Cardiac muscle cell (in vitro differentiated cells and primary cell): ENCODE measurements around the gene MGAT5. TPM values are rescaled to one million over a fixed set of nuclear protein-coding genes. Genes with fewer than 3 reads are reported as not detected.

Experiments used
- DNase-seq, 2 donors: peaks; one replicate each; pipeline versions ENCODE4 v3.0.0 to v3.0.0-alpha.2; 2010 to 2017; ENCODE audit warnings: low read depth in 1 of 2, low spot score in 1 of 2
- H3K27ac ChIP-seq: fragments of 200-600 bp; sonication (generic); 2 replicates; pipeline ENCODE4 v1.5.1; 2016
- H3K27me3 ChIP-seq: fragments of 200-600 bp; sonication (generic); 2 replicates; pipeline ENCODE4 v1.6.0; 2016; ENCODE audit warnings: control low read depth
- H3K36me3 ChIP-seq: fragments of 200-600 bp; sonication (generic); 2 replicates; pipeline ENCODE4 v1.5.1; 2016; ENCODE audit warnings: control low read depth
- H3K4me1 ChIP-seq: fragments of 200-600 bp; sonication (generic); 2 replicates; pipeline ENCODE4 v1.8.1; 2017; ENCODE audit warnings: low read depth, mild to moderate bottlenecking, mixed run types
- H3K4me3 ChIP-seq: fragments of 200-600 bp; sonication (generic); 2 replicates; pipeline ENCODE4 v1.5.1; 2016; ENCODE audit warnings: mild to moderate bottlenecking
- H3K9me3 ChIP-seq: fragments of 200-600 bp; sonication (generic); 2 replicates; pipeline ENCODE4 v1.5.1; 2017; ENCODE audit warnings: low read depth, mild to moderate bottlenecking, control low read depth
- polyA plus RNA-seq: library from polyadenylated mRNA; unstranded; fragments of >200 nt; fragmentation: Nextera tagmentation; extraction: Ambion mirVana; gene quantifications from 2 replicates; pipeline ENCODE4 v1.2.1, GENCODE V29; 2016
- total RNA-seq: library from RNA; depleted of rRNA; stranded (reverse); fragments of >200 nt; gene quantifications from 2 replicates; pipeline ENCODE4 v1.2.3, GENCODE V29; 2016
- TF ChIP-seq, protein P1 (sequence below): IDR thresholded peaks from 2 replicates; pipeline ENCODE4 v1.5.1; 2012; ENCODE audit warnings: low read depth, mild to moderate bottlenecking, low read length

Gene MGAT5
- total and polyA plus RNA-seq, 2 experiments from 2014 or later = 12.5 to 66.8 TPM

DNA sequence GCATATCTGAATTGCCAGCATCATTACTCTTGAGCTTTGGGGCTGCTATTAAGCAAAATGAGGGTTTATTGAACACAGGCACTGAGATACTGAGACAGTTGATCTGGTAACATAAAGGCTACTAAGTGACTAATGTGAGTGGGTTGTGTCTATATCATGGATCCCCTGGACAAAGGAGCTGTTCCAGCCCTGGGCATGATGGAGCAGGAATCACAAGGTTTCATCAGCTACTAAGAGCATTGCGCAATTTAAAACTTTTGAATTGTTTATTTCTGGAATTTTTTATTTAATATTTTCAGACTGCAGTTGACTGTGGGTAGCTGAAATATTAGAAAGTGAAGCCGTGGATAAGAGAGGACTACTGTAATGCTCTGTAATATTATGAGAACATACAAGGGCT, 73.5 kb downstream of the MGAT5 start:
- Histone ChIP-seq H3K36me3 (no peaks in the 10 kb centered on the region), H3K4me3 (no peak overlapping the region), H3K4me1 (peaks cover 5% of the 10 kb centered on the region), H3K27me3 (no peaks in the 10 kb centered on the region), H3K9me3 (no peaks in the 10 kb centered on the region), H3K27ac (no peak overlapping the region)
- peak in 1 of 2 donors; percentile 38 for DNase-seq
- TF ChIP-seq, protein P1, sequence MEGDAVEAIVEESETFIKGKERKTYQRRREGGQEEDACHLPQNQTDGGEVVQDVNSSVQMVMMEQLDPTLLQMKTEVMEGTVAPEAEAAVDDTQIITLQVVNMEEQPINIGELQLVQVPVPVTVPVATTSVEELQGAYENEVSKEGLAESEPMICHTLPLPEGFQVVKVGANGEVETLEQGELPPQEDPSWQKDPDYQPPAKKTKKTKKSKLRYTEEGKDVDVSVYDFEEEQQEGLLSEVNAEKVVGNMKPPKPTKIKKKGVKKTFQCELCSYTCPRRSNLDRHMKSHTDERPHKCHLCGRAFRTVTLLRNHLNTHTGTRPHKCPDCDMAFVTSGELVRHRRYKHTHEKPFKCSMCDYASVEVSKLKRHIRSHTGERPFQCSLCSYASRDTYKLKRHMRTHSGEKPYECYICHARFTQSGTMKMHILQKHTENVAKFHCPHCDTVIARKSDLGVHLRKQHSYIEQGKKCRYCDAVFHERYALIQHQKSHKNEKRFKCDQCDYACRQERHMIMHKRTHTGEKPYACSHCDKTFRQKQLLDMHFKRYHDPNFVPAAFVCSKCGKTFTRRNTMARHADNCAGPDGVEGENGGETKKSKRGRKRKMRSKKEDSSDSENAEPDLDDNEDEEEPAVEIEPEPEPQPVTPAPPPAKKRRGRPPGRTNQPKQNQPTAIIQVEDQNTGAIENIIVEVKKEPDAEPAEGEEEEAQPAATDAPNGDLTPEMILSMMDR = no peak

DNA sequence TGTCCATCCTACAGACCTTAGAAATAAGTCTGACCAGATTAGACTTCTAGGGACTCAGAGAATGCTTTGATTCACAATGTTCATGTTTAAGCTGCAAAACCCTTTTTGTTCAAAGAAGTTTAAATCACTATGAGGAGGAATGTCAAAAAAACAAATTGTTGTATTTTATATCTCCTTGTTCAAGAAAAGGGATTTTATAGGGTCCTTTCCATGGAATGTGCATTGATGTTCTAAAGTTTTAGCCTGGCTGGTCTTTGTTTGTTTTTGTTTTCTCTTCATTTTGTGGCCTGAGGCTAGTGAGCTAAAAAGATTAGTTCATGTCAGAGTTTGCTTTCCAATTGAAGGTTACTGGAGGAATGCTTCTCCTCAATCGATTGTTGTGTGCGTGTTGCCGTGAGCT, 77.2 kb downstream of the MGAT5 start:
- Histone ChIP-seq H3K9me3 (no peaks in the 10 kb centered on the region), H3K27ac (no peak overlapping the region), H3K4me3 (no peak overlapping the region), H3K27me3 (no peaks in the 10 kb centered on the region), H3K4me1 (peaks cover 14% of the 10 kb centered on the region), H3K36me3 (no peaks in the 10 kb centered on the region)
- DNase-seq = no peak
- TF ChIP-seq, protein P1 = no peak

DNA sequence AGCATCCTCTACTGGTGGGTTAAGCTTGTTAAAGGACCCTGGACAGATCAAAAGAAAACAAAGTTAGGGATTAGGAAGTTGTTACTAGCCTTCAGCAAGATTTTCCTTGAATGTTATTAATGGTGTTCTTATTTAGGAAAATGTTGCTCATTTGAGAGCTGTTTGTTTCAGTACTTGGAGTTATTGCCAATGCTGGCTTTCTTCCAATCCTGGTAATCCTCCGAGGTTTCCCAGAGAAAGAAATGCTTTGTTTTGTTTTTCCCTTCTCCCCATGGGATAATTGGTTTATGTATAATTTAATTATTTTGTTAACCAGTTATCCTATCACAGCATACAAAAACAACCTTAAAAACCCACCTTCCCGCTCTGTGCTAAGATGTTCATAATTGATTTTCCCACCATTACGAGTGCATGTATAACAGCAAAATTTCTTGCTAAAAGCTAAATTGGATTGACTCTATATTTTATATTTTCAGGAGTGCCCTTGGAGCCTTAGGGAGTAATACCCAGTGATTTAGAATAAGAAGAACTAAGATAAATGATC, 79.8 kb downstream of the MGAT5 start:
- DNase-seq = peak in 1 of 2 donors; percentile 12

DNA sequence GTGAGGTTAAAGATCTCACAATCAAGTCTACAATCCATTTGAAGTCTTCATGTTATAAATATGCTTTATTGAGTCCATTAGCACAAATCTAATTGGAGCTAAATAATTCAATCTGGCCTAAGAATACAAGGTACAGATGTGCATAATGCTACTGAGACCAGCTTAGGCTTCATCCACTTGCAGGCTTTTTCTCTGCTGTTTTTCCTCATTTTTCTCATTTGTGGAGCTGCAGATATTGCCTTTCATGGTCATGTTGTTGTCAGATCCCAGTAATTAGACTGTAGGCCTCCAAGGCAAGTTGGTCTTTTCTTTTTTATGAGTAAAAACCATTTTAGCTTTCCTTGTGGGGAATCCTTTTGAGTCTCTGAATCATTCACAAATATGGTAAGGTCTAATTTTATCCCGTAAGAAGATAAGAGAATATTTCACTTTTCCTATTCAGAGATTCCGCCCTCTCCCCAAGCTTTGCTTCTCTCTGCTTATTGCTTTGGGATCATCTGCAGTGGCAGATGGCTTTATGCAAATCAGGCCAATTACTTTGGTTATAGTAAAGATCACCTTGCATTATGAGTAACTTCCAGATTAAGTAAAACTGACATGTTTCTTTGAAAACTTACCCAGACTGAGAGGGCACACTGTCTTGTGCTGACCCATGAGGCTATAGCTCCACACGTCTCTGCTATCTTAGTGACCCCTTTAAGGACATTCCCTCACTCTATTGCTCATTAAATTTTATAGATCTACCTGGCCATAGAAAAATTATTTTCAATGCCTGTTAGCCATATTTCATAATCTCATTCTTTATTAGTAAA, 80.9 kb downstream of the MGAT5 start:
- Histone ChIP-seq H3K4me3 (no peak overlapping the region), H3K36me3 (peaks cover 3% of the 10 kb centered on the region), H3K27ac (peak overlapping the region; percentile 3), H3K4me1 (peaks cover 14% of the 10 kb centered on the region), H3K9me3 (no peaks in the 10 kb centered on the region), H3K27me3 (no peaks in the 10 kb centered on the region)
- DNase-seq = no peak
- TF ChIP-seq, protein P1 = no peak

More for the DNA sequence above, 79.8 kb downstream of the MGAT5 start:
- H3K4me1 ChIP-seq = peaks cover 14% of the 10 kb centered on the region
- H3K4me3 ChIP-seq = no peak overlapping the region
- no peaks in the 10 kb centered on the region for H3K9me3 ChIP-seq
- TF ChIP-seq, protein P1 = no peak
- H3K27ac ChIP-seq = no peak overlapping the region
- H3K27me3 ChIP-seq = no peaks in the 10 kb centered on the region
- no peaks in the 10 kb centered on the region for H3K36me3 ChIP-seq

DNA sequence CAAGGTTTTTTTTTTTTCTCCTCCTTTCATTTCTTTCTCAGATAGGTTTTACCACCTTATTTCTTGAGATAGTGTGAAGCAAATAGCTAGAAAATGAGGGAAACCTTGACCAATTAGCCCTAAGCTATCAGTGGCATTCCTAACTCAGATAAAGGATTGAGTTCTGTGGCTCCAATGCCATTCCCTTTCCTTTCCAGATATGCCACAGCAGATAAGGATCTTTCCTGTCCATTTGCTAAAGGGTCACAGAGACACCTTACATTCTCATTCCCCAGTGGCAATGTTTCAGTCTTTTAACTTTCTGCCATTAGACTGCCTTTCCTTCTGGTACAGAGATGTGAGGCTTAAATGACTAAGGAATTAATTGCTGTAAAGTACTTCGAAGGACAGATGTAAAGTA, 81.7 kb downstream of the MGAT5 start:
- Histone ChIP-seq H3K9me3 (no peaks in the 10 kb centered on the region), H3K4me3 (no peak overlapping the region), H3K27me3 (no peaks in the 10 kb centered on the region), H3K36me3 (peaks cover 3% of the 10 kb centered on the region), H3K4me1 (peaks cover 14% of the 10 kb centered on the region), H3K27ac (no peak overlapping the region)
- TF ChIP-seq, protein P1 = no peak
- DNase-seq = no peak
